GM19328 (cell line): Measurements from ENCODE around the gene CYP3A5.
"Not testable (repeated sequence)": the region's sequence is repeated elsewhere in the genome, so short reads cannot be mapped to it uniquely, and the experiment has no call there.

Experiments
- ATAC-seq: cut with Tn5 transposase; IDR thresholded peaks from one replicate; pipeline ENCODE4 v1.9.1; 2021; ENCODE audit warnings: mild to moderate bottlenecking, moderate library complexity; ENCODE audit not compliant: unreplicated experiment

CYP3A5 gene

DNA sequence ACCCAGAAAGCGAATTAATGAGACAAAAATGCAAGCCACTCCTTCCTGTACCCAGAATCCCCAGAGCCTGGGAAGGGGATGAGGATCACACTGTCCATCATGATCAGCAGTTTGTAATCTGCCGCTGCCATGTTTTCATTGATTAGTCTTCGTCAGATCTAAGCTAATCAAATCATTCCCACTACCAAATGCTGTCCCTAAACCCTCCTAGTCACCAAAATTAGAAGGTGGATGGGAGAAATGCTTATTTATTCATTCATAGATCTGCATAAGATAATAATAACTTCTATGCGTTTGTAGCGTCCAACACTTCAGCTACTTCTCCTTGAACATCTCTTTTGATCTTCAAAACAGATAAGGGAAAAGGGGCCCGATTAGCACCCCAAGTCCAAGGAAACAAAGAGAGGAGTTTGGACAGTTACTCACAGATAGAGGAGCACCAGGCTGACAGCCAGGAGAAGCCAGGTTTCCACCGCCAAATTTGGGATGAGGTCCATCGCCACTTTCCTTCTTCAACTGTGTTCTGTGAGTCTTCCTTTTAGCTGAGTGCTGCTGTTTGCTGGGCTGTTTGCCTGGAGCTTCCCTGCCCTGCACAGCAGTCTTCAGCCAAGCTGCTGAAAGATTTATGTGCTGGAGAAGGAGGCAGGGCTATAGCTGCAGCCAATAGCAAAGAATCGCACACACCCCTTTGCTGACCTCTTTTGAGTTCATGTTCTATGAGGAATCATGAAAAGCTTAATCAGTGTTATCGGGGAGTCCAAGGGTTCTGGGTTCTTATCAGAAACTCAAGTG lies at the start of gene CYP3A5:
Gene CYP3A5, minus strand, starts transcription at position 597 of the 792 bp plus-strand sequence. Its CDS starts 100 bp downstream, at position 497.
- no peak for ATAC-seq

DNA sequence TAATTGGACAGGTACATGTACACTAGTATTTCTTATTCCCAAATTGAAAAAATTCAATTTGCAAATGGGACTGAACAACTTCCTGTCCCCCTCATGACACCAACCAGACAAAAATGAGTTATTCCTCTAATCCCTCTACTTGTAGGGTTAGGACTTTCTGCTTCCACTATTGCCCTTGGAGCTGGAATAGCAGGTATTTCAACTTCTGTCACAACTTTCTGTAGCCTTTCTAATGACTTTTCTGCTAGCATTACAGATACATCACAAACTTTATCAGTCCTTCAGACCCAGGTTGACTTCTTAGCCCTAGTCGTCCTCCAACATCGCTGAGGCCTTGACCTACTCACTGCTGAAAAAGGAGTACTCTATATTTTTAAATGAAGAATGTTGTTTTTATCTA lies 48.8 kb upstream of the CYP3A5 start:
- no peak for ATAC-seq

DNA sequence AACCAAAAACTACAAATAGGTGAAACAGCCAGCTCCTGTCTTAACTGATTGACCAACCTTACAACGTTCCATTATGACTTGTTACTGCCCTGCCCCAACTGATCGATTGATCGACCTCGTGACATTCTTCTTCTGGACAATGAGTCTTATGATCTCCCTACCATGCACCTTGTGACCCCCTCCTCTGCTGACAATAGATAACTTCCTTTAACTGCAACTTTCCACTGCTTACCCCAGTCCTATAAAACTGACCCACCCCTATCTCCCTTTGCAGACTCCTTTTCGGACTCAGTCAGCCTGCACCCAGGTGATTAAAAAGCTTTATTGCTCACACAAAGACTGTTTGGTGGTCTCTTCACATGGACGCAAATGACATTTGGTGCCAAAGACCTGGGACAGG lies 43.4 kb upstream of the CYP3A5 start:
- ATAC-seq = not testable (repeated sequence)

DNA sequence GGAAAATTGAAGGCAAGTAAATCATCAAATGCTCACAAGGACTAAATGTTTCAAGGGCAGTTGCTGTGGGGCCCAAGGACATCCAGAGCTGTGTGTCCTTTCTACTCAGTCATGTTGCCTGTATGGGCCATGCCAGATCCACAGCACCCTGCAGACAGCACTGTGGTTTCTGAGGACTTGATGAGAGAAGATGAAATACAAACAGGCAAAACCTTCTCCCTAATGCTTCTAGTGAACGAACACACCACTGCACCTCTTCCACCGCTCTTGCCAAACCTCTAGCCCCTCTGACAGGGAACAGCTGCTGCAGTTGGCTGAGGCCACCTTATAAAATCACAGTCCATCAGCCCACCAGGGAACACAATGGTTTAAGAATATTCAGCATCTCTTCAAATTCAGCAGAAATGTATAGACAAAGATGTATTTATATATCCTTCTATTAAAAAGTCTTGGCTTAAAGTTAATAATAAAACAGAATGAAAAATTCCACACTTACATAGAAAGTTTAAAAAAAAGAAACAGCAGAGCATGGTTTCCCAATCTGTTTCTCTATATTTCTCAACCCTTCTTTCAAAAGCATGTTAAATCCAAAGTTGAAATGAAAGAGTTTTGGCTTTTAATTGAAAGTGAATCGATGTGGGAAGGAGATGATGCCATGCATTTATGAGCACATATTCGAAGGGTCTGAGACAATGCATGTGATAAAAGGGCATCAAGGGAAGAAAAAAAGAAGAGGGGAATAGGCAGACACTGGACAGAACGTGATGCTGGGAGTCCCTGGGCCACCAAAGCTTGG lies 41.2 kb upstream of the CYP3A5 start:
- no peak for ATAC-seq

DNA sequence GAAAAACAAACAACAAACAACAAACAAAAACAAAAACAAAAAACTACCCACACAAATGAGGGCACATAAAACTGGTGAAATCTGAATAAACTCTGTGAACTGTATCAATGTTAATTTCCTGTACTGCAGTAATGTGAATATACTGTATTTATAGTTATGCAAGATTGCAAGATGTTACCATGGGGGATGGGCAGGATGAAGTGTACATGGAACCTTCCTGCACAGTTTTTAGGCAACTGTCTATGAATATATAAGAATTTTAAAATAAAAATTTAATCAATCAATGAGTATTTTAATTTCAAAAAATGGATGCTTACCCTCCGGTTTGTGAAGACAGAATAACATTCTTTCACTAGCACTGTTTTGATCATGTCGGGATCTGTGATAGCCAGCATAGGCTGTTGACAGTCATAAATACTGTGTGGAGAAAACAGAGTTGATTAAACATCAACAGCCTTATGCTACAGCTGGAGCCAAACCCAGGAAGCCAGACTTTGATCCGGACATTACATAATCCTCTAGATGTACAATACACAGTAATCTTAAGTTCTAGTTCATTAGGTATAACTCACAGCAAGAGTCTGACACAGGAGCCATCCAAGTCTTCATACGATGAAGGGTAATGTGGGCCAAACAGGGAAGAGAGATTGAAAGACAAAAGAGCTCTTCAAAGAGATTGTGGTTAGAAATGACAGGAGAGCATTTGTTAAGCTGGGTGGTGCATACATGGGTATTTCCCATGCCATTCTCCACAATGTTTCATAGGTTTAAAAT lies 40.4 kb upstream of the CYP3A5 start:
- no peak for ATAC-seq

DNA sequence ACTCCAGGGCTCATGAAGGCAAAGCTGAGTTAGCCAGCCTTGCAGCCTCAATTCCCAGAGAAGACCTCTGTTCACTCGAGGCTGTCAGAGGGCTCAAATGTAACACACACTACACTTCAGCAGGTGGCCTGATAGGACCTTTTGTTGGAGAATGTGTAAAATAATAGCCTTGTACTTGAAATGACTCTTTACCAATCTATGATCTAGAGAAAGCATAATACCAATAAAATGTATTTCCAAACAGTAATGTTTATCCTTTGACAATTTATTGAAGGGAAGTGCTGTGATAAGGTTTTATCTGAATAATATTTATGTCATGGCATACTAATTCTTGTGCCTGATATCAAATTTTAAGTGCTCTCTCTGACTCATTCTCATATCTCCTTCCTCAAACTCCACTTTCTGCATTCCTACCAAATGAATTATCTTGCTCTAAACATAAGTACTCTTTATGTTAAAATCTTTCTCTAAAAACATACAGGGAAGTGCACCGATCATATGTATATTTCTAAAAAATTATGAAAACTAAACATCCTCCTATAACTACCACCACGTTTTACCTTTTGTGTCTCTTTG lies 34.3 kb upstream of the CYP3A5 start:
- ATAC-seq = no peak

DNA sequence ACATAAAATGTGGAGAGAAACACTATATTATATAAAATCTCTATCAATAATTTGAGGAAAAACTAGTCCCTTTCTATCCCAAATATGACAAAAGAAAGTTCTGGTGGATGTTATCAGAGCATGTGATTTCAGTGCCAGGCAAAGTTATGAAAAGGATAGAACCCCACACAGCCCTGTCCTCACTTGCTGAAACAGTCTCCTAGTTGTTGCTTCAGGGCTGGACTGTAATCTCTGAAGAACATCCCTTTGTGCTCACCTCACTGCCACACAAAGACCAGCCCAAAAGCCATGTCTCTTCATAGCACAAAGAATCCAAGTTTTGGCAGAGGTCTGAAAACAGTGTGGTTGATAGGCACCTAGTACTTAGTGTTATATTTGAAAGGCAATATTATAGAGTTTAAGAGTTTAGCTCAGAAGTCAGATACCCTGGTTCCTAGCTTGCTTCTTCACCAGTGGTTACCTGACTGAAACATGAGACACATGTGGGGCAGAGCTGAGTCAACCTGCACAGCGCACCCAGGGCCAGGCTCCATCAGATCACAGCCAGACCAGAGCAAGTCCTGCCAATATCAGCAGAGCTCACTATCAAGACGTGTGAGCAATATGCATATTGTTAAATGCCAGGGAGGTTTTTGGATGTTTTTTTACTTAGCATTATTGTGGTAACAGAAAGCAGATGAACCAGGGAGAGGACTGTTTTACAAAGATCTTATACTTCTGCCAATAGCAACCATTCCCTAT lies 30.2 kb upstream of the CYP3A5 start:
- no peak for ATAC-seq

DNA sequence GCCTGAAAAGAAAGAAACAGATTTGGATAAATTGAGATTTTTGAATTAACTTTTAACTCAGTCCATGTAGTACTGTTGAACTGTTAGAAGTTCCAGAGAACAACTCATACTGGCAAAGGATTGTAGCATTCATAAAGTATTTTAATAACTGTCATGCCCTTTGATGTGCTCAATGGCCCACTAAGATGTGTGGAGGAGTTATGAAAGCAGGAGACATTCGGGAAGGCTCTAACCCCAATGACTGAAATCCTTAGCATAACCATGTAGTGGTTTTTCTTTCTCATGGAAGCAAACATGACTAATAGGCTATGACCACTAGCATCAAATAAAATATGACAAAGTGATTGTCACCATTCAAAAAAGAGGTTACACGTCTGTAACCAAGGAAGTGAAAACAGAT lies 29.5 kb upstream of the CYP3A5 start:
- ATAC-seq = no peak

DNA sequence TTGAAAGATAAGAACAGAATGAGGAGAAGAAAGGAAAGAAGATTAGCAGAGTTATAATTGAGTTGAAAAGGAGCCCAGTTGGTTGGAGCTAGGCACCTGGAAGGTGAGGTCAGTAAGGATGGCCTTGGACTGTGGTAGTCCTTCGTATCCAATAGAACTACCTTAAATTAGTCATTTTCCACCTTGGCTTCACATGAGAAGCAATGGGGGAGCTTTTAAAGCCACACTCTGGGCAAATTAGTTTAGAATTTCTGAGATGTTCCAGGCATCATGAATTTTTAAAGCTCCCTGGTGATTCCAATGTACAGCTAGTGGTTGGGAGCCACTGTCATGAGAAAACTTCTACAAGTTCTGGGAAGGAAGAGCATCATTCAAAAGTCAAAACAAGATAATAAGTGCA lies 27.3 kb upstream of the CYP3A5 start:
- ATAC-seq = no peak

DNA sequence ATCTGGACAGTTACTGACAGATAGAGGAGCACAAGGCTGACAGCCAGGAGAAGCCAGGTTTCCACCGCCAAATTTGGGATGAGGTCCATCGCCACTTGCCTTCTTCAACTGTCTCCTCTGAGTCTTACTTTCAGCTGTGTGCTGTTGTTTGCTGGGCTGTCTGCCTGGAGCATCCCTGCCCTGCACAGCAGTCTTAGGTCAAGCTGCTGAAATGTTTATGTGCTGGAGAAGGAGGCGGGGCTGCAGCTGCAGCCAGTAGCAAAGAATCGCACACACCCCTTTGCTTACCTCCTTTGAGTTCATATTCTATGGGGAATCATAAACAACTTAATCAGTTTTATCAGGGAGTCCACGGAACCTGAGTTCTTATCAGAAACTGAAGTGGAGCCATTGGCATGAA lies 20.1 kb upstream of the CYP3A5 start:
- ATAC-seq = no peak

DNA sequence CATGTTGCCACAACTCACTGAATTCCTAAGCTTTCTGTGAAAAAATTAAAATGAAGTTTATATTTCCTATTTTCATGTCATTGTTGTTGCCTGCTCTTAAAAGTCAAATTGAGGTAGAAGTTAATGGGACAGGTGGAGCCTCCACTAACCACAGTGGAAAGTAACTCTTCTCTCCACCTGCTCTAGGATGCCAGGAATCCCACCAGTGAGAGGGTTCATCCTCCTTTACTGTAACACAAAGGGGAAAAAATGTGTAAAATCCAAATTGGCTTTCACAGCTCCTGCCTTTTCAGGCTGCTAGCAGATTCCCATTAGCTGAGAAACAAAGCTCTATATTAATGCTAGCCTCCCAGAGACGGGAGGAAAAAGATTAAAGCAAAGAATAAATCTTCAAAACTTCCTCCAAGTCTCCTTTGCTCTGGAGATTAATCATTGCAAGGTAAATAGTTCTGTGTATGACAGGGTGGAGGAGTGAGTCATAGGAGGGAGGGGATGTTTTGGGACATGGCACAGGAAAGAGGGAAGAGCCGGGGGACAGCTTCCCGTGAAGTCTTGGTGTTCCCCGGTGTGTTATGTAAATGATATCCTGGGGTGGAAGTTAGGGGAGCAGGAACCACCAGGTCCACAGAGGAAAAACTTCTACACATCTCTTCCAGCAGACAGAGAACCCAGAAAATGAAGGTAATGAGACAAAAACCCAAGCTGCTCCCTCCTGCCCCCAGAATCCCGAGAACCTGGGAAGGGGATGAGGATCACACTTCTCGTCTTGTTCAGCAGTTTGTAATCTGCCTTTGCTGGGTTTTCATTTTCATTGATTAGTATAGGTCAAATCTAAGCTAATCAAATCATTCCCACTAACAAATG lies 19.3 kb upstream of the CYP3A5 start:
- ATAC-seq = not testable (repeated sequence)

DNA sequence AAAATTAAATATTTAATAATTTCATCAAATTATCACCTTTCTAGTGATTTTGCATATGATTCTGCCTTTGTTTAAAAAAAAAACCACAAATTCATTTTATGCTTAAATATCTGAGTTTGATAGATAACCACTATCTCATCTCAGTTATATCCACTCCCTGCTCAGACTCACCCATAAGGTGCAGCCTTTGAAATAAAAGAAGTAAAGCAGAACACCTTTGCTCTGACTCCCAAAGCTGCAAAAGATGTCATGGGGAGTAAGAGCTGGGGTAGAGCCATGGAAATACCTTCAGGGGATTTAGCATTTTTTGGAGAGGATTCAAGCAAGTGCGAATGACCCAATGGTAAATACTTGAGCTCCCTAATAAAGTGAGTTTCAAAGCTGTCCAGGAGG lies 15.1 kb upstream of the CYP3A5 start:
- ATAC-seq = no peak

DNA sequence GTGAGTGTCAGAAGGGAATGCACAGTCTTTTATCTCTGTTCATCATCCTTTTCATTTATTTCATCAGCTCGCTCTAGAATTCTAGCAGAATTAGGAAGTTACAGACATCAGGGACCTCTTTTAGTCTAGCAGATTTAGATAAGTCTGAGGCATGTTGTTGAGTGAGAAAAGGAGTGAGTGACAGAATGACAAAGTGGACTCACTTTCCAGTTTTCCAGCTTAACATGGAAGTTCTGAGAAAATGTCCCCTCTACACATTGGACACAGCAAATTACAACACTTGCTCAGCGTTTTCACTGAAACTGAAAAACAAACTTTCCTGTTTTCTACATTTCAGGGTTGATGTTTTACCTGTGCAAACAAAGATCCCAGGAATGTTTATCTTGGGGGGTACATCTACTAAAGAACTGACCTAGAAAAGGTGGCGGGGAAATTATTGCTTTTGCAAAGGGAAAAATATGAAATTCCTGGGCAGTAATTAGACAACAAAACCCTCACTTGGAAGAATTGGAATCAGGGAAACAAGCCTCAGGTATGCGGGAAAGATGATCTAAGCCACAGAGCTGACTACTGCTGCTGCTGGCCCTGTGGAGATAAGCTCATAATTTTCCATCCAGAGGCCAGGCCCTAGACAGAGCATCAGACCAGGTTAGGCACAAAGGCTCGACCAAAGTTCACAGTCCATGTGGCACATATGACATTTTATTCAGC lies 14.6 kb upstream of the CYP3A5 start:
- no peak for ATAC-seq

DNA sequence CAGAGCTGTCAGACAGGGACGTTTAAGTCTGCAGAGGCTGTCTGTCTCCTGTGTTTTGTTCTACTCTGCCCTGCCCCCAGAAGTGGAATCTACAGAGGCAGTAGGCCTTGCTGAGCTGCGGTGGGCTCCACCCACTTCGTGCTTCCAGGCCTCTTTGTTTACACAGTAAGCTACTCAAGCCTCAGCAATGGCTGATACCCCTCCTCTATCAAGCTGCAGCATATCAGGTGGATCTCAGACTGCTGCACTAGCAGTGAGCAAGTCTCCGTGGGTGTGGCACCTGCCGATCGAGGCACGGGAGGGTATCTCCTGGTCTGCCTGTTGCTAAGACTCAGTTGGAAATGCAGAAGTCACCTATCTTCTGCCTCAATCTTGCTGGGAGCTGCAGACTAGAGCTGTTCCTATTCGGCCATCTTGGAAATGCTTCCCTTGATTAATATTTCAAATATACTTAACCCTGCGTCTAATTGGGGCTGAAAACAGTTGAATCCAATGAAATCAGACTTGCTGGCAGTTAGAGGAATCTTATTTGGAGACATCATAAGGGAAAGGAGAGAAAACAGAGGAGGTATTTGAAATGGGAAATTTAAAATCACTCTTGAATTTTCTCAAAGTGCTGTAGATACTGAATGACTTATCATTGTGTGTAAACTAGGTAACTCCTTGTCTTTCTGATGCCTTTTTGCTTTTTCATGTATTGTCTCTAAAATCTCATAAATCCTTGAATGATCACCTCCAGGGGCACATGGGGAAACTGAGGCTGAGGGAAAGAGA lies 13.8 kb upstream of the CYP3A5 start:
- no peak for ATAC-seq

DNA sequence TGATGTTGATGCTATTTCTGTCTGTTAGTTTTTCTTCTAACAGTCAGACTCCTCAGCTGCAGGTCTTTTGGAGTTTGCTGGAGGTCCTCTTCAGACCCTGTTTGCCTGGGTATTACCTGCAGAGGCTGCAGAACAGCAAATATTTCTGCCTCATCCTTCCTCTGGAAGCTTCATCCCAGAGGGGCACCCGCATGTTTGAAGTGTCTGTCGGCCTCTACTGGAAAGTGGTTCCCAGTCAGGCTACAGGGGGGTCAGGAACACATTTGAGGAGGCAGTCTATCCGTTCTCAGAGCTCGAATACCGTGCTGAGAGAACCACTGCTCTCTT lies 13.3 kb upstream of the CYP3A5 start:
- no peak for ATAC-seq

DNA sequence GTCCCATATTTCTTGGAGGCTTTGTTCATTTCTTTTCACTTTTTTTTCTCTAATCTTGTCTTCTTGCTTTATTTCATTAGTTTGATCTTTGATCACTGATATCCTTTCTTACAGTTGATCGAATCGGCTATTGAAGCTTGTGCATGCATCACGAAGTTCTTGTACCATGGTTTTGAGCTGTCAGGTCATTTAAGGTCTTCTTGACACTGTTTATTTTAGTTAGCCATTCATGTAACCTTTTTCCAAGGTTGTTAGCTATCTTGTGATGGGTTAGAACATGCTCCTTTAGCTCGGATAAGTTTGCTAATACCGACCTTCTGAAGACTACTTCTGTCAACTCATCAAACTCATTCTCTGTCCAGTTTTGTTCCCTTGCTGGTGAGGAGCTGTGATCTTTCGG lies 12.8 kb upstream of the CYP3A5 start:
- not testable (repeated sequence) for ATAC-seq

DNA sequence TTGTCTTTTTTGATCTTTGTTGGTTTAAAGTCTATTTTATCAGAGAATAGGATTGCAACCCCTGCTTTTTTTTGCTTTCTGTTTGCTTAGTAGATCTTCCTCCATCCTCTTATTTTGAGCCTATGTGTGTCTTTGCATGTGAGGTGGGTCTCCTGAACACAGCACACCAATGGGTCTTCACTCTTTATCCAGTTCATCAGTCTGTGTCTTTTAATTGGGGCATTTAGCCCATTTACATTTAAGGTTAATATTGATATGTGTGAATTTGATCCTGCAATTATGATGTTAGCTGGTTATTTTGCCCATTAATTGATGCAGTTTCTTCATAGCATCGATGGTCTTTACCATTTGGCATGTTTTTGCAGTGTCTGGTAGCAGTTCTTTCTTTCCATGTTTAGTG lies 11.9 kb upstream of the CYP3A5 start:
- ATAC-seq = not testable (repeated sequence)

DNA sequence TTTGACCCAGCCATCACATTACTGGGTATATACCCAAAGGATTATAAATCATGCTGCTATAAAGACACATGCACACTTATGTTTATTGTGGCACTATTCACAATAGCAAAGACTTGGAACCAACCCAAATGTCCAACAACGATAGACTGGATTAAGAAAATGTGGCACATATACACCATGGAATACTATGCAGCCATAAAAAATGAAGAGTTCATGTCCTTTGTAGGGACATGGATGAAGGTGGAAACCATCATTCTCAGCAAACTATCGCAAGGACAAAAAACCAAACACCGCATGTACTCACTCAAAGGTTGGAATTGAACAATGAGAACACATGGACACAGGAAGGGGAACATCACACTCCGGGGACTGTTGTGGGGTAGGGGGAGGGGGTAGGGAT lies 11.1 kb upstream of the CYP3A5 start:
- ATAC-seq = not testable (repeated sequence)
